Duodenal mucosa (tissue), 2 donors: ENCODE results near the gene INHBB.
"Not testable (repeated sequence)": the region's sequence is repeated elsewhere in the genome, so short reads cannot be mapped to it uniquely, and the experiment has no call there.

Experiments
- H3K27ac ChIP-seq: one replicate; pipeline ENCODE4 v1.7.0; 2013; ENCODE audit warnings: low read depth, low read length
- H3K27me3 ChIP-seq, 2 donors: one replicate each; pipeline ENCODE4 v1.7.0; 2013; ENCODE audit warnings: low read length in 2 of 2, control low read depth in 1 of 2; ENCODE audit not compliant: insufficient read depth in 2 of 2, control insufficient read depth in 1 of 2
- H3K36me3 ChIP-seq, 2 donors: one replicate each; pipeline ENCODE4 v1.7.0; 2013; ENCODE audit warnings: low read length in 2 of 2, control low read depth in 1 of 2; ENCODE audit not compliant: insufficient read depth in 2 of 2, control insufficient read depth in 1 of 2
- H3K4me1 ChIP-seq, 2 donors: one replicate each; pipeline ENCODE4 v1.7.0; 2013; ENCODE audit warnings: low read length in 2 of 2, control low read depth in 1 of 2; ENCODE audit not compliant: insufficient read depth in 2 of 2, control insufficient read depth in 1 of 2
- H3K4me3 ChIP-seq, 2 donors: one replicate each; pipeline ENCODE4 v1.7.0; 2013; ENCODE audit warnings: low read length in 2 of 2, low read depth in 1 of 2
- H3K9ac ChIP-seq, 2 donors: one replicate each; pipeline ENCODE4 v1.7.0; 2013; ENCODE audit warnings: low read length in 2 of 2, low read depth in 1 of 2
- H3K9me3 ChIP-seq, 2 donors: one replicate each; pipeline ENCODE4 v1.7.0; 2013; ENCODE audit warnings: low read length in 2 of 2, control low read depth in 1 of 2; ENCODE audit not compliant: control insufficient read depth in 1 of 2

Gene INHBB

GRCh38 chr2:120307482-120307881, 38.5 kb upstream of the INHBB start:
- peaks cover 0 to 9% of the 10 kb centered on the region in 2 donors for H3K4me1 ChIP-seq
- no peak overlapping the region for H3K4me3 ChIP-seq
- H3K9me3 ChIP-seq = no peaks in the 10 kb centered on the region

GRCh38 chr2:120308038-120308910, 37.7 kb upstream of the INHBB start:
- H3K4me1 ChIP-seq = peaks cover 7 to 15% of the 10 kb centered on the region in 2 donors
- H3K27ac ChIP-seq = no peak overlapping the region
- peaks cover 1 to 10% of the 10 kb centered on the region in 2 donors for H3K36me3 ChIP-seq
- H3K9ac ChIP-seq = no peak overlapping the region
- H3K4me3 ChIP-seq = no peak overlapping the region
- H3K9me3 ChIP-seq = no peaks in the 10 kb centered on the region
- no peaks in the 10 kb centered on the region for H3K27me3 ChIP-seq

More at GRCh38 chr2:120307482-120307881, 38.5 kb upstream of the INHBB start:
- no peak overlapping the region for H3K27ac ChIP-seq
- H3K27me3 ChIP-seq = no peaks in the 10 kb centered on the region
- H3K9ac ChIP-seq = no peak overlapping the region
- peaks cover 6 to 10% of the 10 kb centered on the region in 2 donors for H3K36me3 ChIP-seq

- Histone ChIP-seq H3K9me3 (no peaks in the 10 kb centered on the region), H3K27ac (no peak overlapping the region), H3K36me3 (peaks cover 0 to 6% of the 10 kb centered on the region in 2 donors), H3K4me1 (peaks cover 12 to 15% of the 10 kb centered on the region in 2 donors), H3K4me3 (no peak overlapping the region), H3K27me3 (peaks cover 4 to 5% of the 10 kb centered on the region in 2 donors), H3K9ac (no peak overlapping the region)
Measured at GRCh38 chr2:120310136-120310535, 35.8 kb upstream of the INHBB start.

- not testable (repeated sequence) for H3K27ac ChIP-seq, H3K4me3 ChIP-seq, H3K27me3 ChIP-seq, H3K9ac ChIP-seq, H3K36me3 ChIP-seq, H3K9me3 ChIP-seq
- H3K4me1 ChIP-seq = peaks cover 8 to 12% of the 10 kb centered on the region in 2 donors
Measured at GRCh38 chr2:120310841-120311240, 35.1 kb upstream of the INHBB start.

- H3K9ac ChIP-seq = no peak overlapping the region
- H3K4me3 ChIP-seq = no peak overlapping the region
- no peak overlapping the region for H3K27ac ChIP-seq
- H3K36me3 ChIP-seq = no peaks in the 10 kb centered on the region
- H3K27me3 ChIP-seq = peaks cover 4 to 5% of the 10 kb centered on the region in 2 donors
- H3K9me3 ChIP-seq = no peaks in the 10 kb centered on the region
- peaks cover 7 to 12% of the 10 kb centered on the region in 2 donors for H3K4me1 ChIP-seq
Measured at GRCh38 chr2:120312076-120312475, 33.9 kb upstream of the INHBB start.

- Histone ChIP-seq H3K4me1 (peaks cover 7 to 12% of the 10 kb centered on the region in 2 donors), H3K9me3 (no peaks in the 10 kb centered on the region), H3K9ac (peak overlapping the region; percentile 21 to 50), H3K27ac (no peak overlapping the region), H3K36me3 (no peaks in the 10 kb centered on the region), H3K4me3 (peak overlapping the region; percentile 63 to 66), H3K27me3 (peaks cover 4 to 5% of the 10 kb centered on the region in 2 donors)
Measured at GRCh38 chr2:120312860-120313694, 32.9 kb upstream of the INHBB start.

GRCh38 chr2:120313695-120314615, 32.0 kb upstream of the INHBB start:
- H3K4me3 ChIP-seq = peak overlapping the region; percentile 63 to 66
- no peaks in the 10 kb centered on the region for H3K36me3 ChIP-seq
- H3K27ac ChIP-seq = no peak overlapping the region
- H3K27me3 ChIP-seq = peaks cover 4 to 5% of the 10 kb centered on the region in 2 donors
- H3K4me1 ChIP-seq = peaks cover 7 to 12% of the 10 kb centered on the region in 2 donors
- peak overlapping the region in 1 of 2 donors; percentile 50 for H3K9ac ChIP-seq
- H3K9me3 ChIP-seq = no peaks in the 10 kb centered on the region

GRCh38 chr2:120314690-120315366, 31.1 kb upstream of the INHBB start:
- H3K27me3 ChIP-seq = peaks cover 4 to 5% of the 10 kb centered on the region in 2 donors
- H3K9me3 ChIP-seq = no peaks in the 10 kb centered on the region
- no peaks in the 10 kb centered on the region for H3K36me3 ChIP-seq
- no peak overlapping the region for H3K9ac ChIP-seq
- peaks cover 7 to 12% of the 10 kb centered on the region in 2 donors for H3K4me1 ChIP-seq
- no peak overlapping the region for H3K4me3 ChIP-seq
- no peak overlapping the region for H3K27ac ChIP-seq

- H3K9me3 ChIP-seq = no peaks in the 10 kb centered on the region
- H3K4me1 ChIP-seq = peaks cover 7 to 12% of the 10 kb centered on the region in 2 donors
- H3K4me3 ChIP-seq = no peak overlapping the region
- H3K27ac ChIP-seq = no peak overlapping the region
- H3K27me3 ChIP-seq = peaks cover 4 to 5% of the 10 kb centered on the region in 2 donors
- H3K36me3 ChIP-seq = no peaks in the 10 kb centered on the region
- no peak overlapping the region for H3K9ac ChIP-seq
Measured at GRCh38 chr2:120315367-120316033, 30.4 kb upstream of the INHBB start.
